IMR-90 (cell line): Measurements from ENCODE around the gene FST. TPM values are rescaled to one million over a fixed set of nuclear protein-coding genes. Genes with fewer than 3 reads are reported as not detected.

Experiments used
- ATAC-seq: fragments of 200-7000 bp; cut with Tn5 transposase; 2 replicates; pipeline ENCODE4 v1.9.1; 2020; ENCODE audit warnings: low read depth, mild to moderate bottlenecking, moderate library complexity
- Bru-seq: library from RNA; stranded (reverse); fragments of 400-500 nt; gene quantifications from one replicate; lab custom pipeline; 2021; lab: Mats Ljungman, UMichigan
- BruChase-seq, 2 experiments: library from RNA; stranded (reverse); fragments of 400-500 nt; gene quantifications; one replicate each; lab custom pipeline; 2021; lab: Mats Ljungman, UMichigan
- BruUV-seq: library from RNA; stranded (reverse); fragments of 400-500 nt; replicated peaks from 2 replicates; lab custom pipeline; 2021; lab: Mats Ljungman, UMichigan
- CTCF ChIA-PET: fragments of 300-600 bp; formaldehyde crosslinking; extraction: SDS; loops from one replicate; lab custom pipeline; 2021; ENCODE audit warnings: antibody characterized with exemption; lab: Yijun Ruan, JAX
- POLR2A ChIA-PET: fragments of 300-600 bp; sonication (Branson Sonifier 250); formaldehyde crosslinking; loops from one replicate; lab custom pipeline; 2022; ENCODE audit warnings: antibody characterized with exemption; ENCODE audit not compliant: unreplicated experiment; lab: Charles Lee
- DNase-seq: peaks from one replicate; pipeline ENCODE4 v3.0.0; 2013
- H2AFZ ChIP-seq: replicated peaks from 2 replicates; pipeline ENCODE3; 2013; ENCODE audit warnings: low read length, mild to moderate bottlenecking; ENCODE audit not compliant: poor library complexity
- H2AK5ac ChIP-seq: 2 replicates; pipeline ENCODE4 v1.6.1; 2013; ENCODE audit warnings: low read depth, low read length, inconsistent platforms
- H2AK9ac ChIP-seq: replicated peaks from 2 replicates; pipeline ENCODE3; 2013; ENCODE audit warnings: mild to moderate bottlenecking, low read depth, low read length, moderate library complexity; ENCODE audit not compliant: poor library complexity
- H2BK120ac ChIP-seq: 2 replicates; pipeline ENCODE4 v1.6.1; 2013; ENCODE audit warnings: low read depth, low read length, inconsistent platforms
- H2BK15ac ChIP-seq: 3 replicates; pipeline ENCODE4 v1.6.1; 2013; ENCODE audit warnings: low read depth, low read length, inconsistent platforms
- H2BK20ac ChIP-seq: 2 replicates; pipeline ENCODE4 v1.6.1; 2013; ENCODE audit warnings: low read depth, mild to moderate bottlenecking, inconsistent platforms, low read length, moderate library complexity
- H2BK5ac ChIP-seq: 2 replicates; pipeline ENCODE4 v1.6.1; 2013; ENCODE audit warnings: mild to moderate bottlenecking, low read depth, low read length, inconsistent platforms; ENCODE audit not compliant: poor library complexity, severe bottlenecking
- H3K14ac ChIP-seq: replicated peaks from 2 replicates; pipeline ENCODE4 v1.6.1; 2013; ENCODE audit warnings: low read depth, low read length, inconsistent platforms
- H3K18ac ChIP-seq: 2 replicates; pipeline ENCODE4 v1.6.1; 2013; ENCODE audit warnings: low read depth, low read length, control low read depth
- H3K23ac ChIP-seq: 2 replicates; pipeline ENCODE4 v1.6.1; 2013; ENCODE audit warnings: low read depth, low read length, inconsistent platforms
- H3K27ac ChIP-seq: 2 replicates; pipeline ENCODE4 v1.5.1; 2013; ENCODE audit warnings: mild to moderate bottlenecking, control low read depth, low read length; ENCODE audit not compliant: insufficient read depth
- H3K27me3 ChIP-seq: 2 replicates; pipeline ENCODE4 v1.6.1; 2013; ENCODE audit warnings: low read length; ENCODE audit not compliant: control insufficient read depth, insufficient read depth
- H3K36me3 ChIP-seq: 2 replicates; pipeline ENCODE4 v1.6.1; 2013; ENCODE audit warnings: low read length, mixed read lengths; ENCODE audit not compliant: control insufficient read depth, insufficient read depth
- H3K4ac ChIP-seq: 2 replicates; pipeline ENCODE4 v1.6.1; 2013; ENCODE audit warnings: low read depth, low read length, inconsistent platforms
- H3K4me1 ChIP-seq: 2 replicates; pipeline ENCODE4 v1.6.1; 2013; ENCODE audit warnings: low read length, mixed read lengths; ENCODE audit not compliant: control insufficient read depth, insufficient read depth
- H3K4me2 ChIP-seq: 2 replicates; pipeline ENCODE4 v1.6.1; 2013; ENCODE audit warnings: low read depth, mild to moderate bottlenecking, control low read depth, low read length, moderate library complexity
- H3K4me3 ChIP-seq: 2 replicates; pipeline ENCODE4 v1.5.1; 2013; ENCODE audit warnings: low read depth, mild to moderate bottlenecking, control low read depth, low read length, moderate library complexity; ENCODE audit not compliant: insufficient read depth
- H3K56ac ChIP-seq: 2 replicates; pipeline ENCODE4 v1.6.1; 2013; ENCODE audit warnings: low read length, inconsistent platforms; ENCODE audit not compliant: insufficient read depth; ENCODE audit errors: extremely low read depth
- H3K79me1 ChIP-seq, 2 experiments: 2 replicates each; pipeline ENCODE4 v1.6.1; 2013; ENCODE audit warnings: low read length in 2 of 2, inconsistent platforms in 1 of 2, low read depth in 1 of 2
- H3K9ac ChIP-seq: 2 replicates; pipeline ENCODE4 v1.6.1; 2013; ENCODE audit warnings: low read depth, low read length, control low read depth
- H3K9me1 ChIP-seq: 2 replicates; pipeline ENCODE4 v1.6.1; 2013; ENCODE audit warnings: low read length, inconsistent platforms; ENCODE audit not compliant: insufficient read depth
- H3K9me3 ChIP-seq: 2 replicates; pipeline ENCODE4 v1.6.1; 2013; ENCODE audit warnings: low read length; ENCODE audit not compliant: control insufficient read depth, insufficient read depth
- H4K20me1 ChIP-seq: 2 replicates; pipeline ENCODE4 v1.6.1; 2013; ENCODE audit warnings: low read length, inconsistent platforms; ENCODE audit not compliant: insufficient read depth
- H4K5ac ChIP-seq: 2 replicates; pipeline ENCODE4 v1.6.1; 2013; ENCODE audit warnings: mild to moderate bottlenecking, low read depth, low read length, control low read depth
- H4K8ac ChIP-seq, 2 experiments: 2 replicates each; pipeline ENCODE4 v1.6.1; 2013; ENCODE audit warnings: low read depth in 2 of 2, low read length in 2 of 2, control low read depth in 1 of 2, inconsistent platforms in 1 of 2
- H4K91ac ChIP-seq: 2 replicates; pipeline ENCODE4 v1.6.1; 2013; ENCODE audit warnings: low read depth, low read length, inconsistent platforms; ENCODE audit not compliant: insufficient read depth
- MAFK ChIP-seq: IDR thresholded peaks from 2 replicates; pipeline ENCODE4 v1.6.1; 2012; ENCODE audit warnings: low read depth, low read length, improper control_type of control experiment
- MAZ ChIP-seq: IDR thresholded peaks from 2 replicates; pipeline ENCODE4 v1.6.1; 2012; ENCODE audit warnings: low read depth, mild to moderate bottlenecking, low read length, improper control_type of control experiment, moderate library complexity, borderline replicate concordance
- MXI1 ChIP-seq: IDR thresholded peaks from 2 replicates; pipeline ENCODE4 v1.6.1; 2012; ENCODE audit warnings: low read depth, mild to moderate bottlenecking, low read length, moderate library complexity, borderline replicate concordance
- NFE2L2 ChIP-seq: fragments of 150-350 bp; IDR thresholded peaks from 2 replicates; pipeline ENCODE4 v1.6.1; 2016; ENCODE audit warnings: low read depth, mild to moderate bottlenecking, low read length
- POLR2A ChIP-seq: IDR thresholded peaks from 2 replicates; pipeline ENCODE4 v1.6.1; 2012; ENCODE audit warnings: mild to moderate bottlenecking, low read depth, low read length
- RAD21 ChIP-seq: IDR thresholded peaks from 2 replicates; pipeline ENCODE4 v1.6.1; 2012; ENCODE audit warnings: low read length, improper control_type of control experiment
- RCOR1 ChIP-seq: IDR thresholded peaks from 2 replicates; pipeline ENCODE4 v1.6.1; 2012; ENCODE audit warnings: mild to moderate bottlenecking, low read length, improper control_type of control experiment; ENCODE audit not compliant: insufficient replicate concordance
- RFX5 ChIP-seq: IDR thresholded peaks from 2 replicates; pipeline ENCODE4 v1.8.0; 2012; ENCODE audit warnings: low read depth, mild to moderate bottlenecking, low read length, moderate library complexity
- SMC3 ChIP-seq: fragments of 150-350 bp; IDR thresholded peaks from 2 replicates; pipeline ENCODE4 v1.6.1; 2016; ENCODE audit warnings: low read depth, mild to moderate bottlenecking, antibody characterized with exemption, low read length, moderate library complexity
- WGBS, 2 experiments: methylation state at CpG; one replicate each; pipeline versions ENCODE4 v1.1.5 to v1.1.7; 2013; ENCODE audit warnings: missing lambda C conversion rate in 2 of 2; ENCODE audit not compliant: insufficient read length in 1 of 2; ENCODE audit errors: extremely low coverage in 2 of 2; 5-methylcytosine and 5-hydroxymethylcytosine counted together
- dilution Hi-C: fragments of 300-500 bp; cut with HindIII; formaldehyde crosslinking; loops from one replicate; pipeline ENCODE4 v1.14.3; 2018; ENCODE audit warnings: low sequenced_read_pairs; ENCODE audit not compliant: unreplicated experiment
- in situ Hi-C: fragments of 300-500 bp; cut with MboI; formaldehyde crosslinking; loops from 3 replicates; pipeline ENCODE4 v1.14.3; 2019; ENCODE audit warnings: low sequenced_read_pairs, inconsistent platforms, mixed read lengths
- intact Hi-C: fragments of 100-400 bp; cut with micrococcal nuclease; formaldehyde crosslinking; loops from 2 replicates; pipeline ENCODE4 v1.10.0; 2022
- long read RNA-seq: library from polyadenylated mRNA; unstranded; transcript quantifications from one replicate; pipeline ENCODE4 v2.0.0, GENCODE V29; 2021; ENCODE audit not compliant: unreplicated experiment
- polyA plus RNA-seq, 3 experiments: library from polyadenylated mRNA; depleted of rRNA; stranded (reverse); fragments of >200 nt; gene quantifications; 2 replicates each; pipeline ENCODE4 v1.2.3, GENCODE V29; 2012; ENCODE audit warnings: low replicate concordance in 1 of 3
- total RNA-seq: library from RNA; depleted of rRNA; stranded (reverse); fragments of >200 nt; gene quantifications from 2 replicates; pipeline ENCODE4 v1.2.3, GENCODE V29; 2012; rRNA removed
- TF ChIP-seq, protein P1 (sequence below): fragments of 150-350 bp; IDR thresholded peaks from 2 replicates; pipeline ENCODE4 v1.6.1; 2017; ENCODE audit warnings: mild to moderate bottlenecking, antibody characterized with exemption, low read length, low read depth
- TF ChIP-seq, protein P2 (sequence below): fragments of 150-350 bp; IDR thresholded peaks from 2 replicates; pipeline ENCODE4 v1.6.1; 2016; ENCODE audit warnings: low read depth, mild to moderate bottlenecking, low read length, moderate library complexity, borderline replicate concordance

FST gene, protein sequence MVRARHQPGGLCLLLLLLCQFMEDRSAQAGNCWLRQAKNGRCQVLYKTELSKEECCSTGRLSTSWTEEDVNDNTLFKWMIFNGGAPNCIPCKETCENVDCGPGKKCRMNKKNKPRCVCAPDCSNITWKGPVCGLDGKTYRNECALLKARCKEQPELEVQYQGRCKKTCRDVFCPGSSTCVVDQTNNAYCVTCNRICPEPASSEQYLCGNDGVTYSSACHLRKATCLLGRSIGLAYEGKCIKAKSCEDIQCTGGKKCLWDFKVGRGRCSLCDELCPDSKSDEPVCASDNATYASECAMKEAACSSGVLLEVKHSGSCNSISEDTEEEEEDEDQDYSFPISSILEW
- total RNA-seq, result 141 and 187 TPM in 2 replicates
- polyA plus RNA-seq (2012; rRNA removed), result 195 and 238 TPM in 2 replicates
- 61.8 and 174 TPM in 2 replicates for polyA plus RNA-seq (2012; cell fraction: cytosol; rRNA removed)
- polyA plus RNA-seq (2012; cell fraction: nucleus; rRNA removed; ENCODE audit: low replicate concordance), result 146 and 220 TPM in 2 replicates
- percentile 100 among the genes with signal in this experiment for Bru-seq, nascent RNA
- BruChase-seq, experiment 1, labeled RNA remaining after a 6-hour chase, result percentile 99 among the genes with signal in this experiment
- percentile 100 among the genes with signal in this experiment for BruChase-seq, experiment 2, labeled RNA remaining after a 2-hour chase
- long read RNA-seq, transcript FST-201 (6 exons, 2,519 nt), result major isoform, 624 of 961 reads
- long read RNA-seq, transcript FST-202 (6 exons, 2,538 nt), result minor isoform, 68 of 961 reads
- long read RNA-seq, partial matches to known transcripts, result 52 of 961 reads
- long read RNA-seq, other reads (novel, unspliced or antisense), result 215 of 961 reads

DNA sequence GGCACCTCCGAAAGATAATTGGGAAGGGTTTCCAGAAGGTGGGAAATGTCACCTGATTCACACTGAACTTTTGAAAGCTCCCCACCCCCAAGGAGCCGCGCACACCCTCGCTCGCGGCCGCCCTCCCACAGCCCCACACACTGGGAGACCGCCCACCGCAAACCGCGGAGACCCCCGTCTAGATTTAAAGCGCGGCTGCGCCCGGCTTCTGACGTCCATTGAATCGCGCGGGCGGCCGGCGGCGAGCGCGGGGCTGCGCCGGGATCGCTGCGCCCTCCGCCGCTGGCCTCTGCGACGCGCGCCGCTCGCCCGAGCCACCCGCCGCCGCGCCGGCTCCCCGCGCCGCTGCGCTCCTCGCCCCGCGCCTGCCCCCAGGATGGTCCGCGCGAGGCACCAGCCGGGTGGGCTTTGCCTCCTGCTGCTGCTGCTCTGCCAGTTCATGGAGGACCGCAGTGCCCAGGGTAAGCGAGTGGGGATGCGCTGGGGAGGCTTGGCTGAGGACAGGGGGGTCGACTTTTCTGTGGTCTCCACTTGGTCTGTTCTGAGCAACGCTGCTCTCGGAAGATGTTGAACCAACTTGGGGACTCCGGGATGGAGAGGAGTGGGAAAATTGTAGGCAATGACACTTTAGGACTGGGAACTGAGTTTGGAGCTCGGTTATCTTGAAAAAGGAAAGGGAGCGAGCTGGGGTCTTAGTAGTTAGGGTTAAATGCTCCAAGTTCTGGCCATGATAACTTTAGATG, at the start of gene FST:
Gene FST, plus strand, starts transcription at position 214 of the 743 bp plus-strand sequence. Its CDS starts 163 bp downstream, at position 377.
- H4K8ac ChIP-seq, result peak within 1 kb of the TSS; percentile 71 to 88
- DNase-seq (peak; percentile 36), ATAC-seq (peak; percentile 30)
- H2BK20ac ChIP-seq, result peak within 1 kb of the TSS; percentile 83
- peaks cover 11% of the 10 kb centered on the region for H3K9me1 ChIP-seq
- peak within 1 kb of the TSS; percentile 84 for H2AK9ac ChIP-seq
- H3K14ac ChIP-seq, result peak within 1 kb of the TSS; percentile 96
- no TSS peak for BruUV-seq
- CTCF ChIA-PET, result interaction anchor here (0.6 to 0.7 kb wide), 2 partner anchors 390 to 986 kb away, joined by 3 read pairs; no protein-coding TSS in a partner anchor
- H3K4me1 ChIP-seq, result peaks cover 15% of the 10 kb centered on the region
- H3K9me3 ChIP-seq, result no peaks in the 10 kb centered on the region
- H3K4me3 ChIP-seq, result peak within 1 kb of the TSS; percentile 100
- H3K18ac ChIP-seq, result peak within 1 kb of the TSS; percentile 98
- intact Hi-C loops, result loop anchor here (1.0 to 10.0 kb wide), 5 partner anchors 397 to 738 kb away; no protein-coding TSS in a partner anchor
- 1% methylated on average over 46 of the region's 64 CpGs; no CpG with 5 or more reads in 1 of the 2 experiments for WGBS, 2 experiments
- in situ Hi-C loops, result loop anchor here (5.0 kb wide), 1 partner anchor 747 kb away; no protein-coding TSS in a partner anchor
- peaks cover 20% of the 10 kb centered on the region for H3K36me3 ChIP-seq
- H3K79me1 ChIP-seq, result peaks cover 14 to 39% of the 10 kb centered on the region in 2 experiments
- peak within 1 kb of the TSS; percentile 81 for H4K5ac ChIP-seq
- H2BK120ac ChIP-seq, result peak within 1 kb of the TSS; percentile 93
- H3K4ac ChIP-seq, result peak within 1 kb of the TSS; percentile 97
- peak within 1 kb of the TSS; percentile 98 for H3K23ac ChIP-seq
- peak within 1 kb of the TSS; percentile 85 for H3K4me2 ChIP-seq
- H2BK5ac ChIP-seq, result peak within 1 kb of the TSS; percentile 98
- H3K56ac ChIP-seq, result peak within 1 kb of the TSS; percentile 98
- H2AK5ac ChIP-seq, result peak within 1 kb of the TSS; percentile 74; the same call in 1 of the 2 replicates
- H3K27me3 ChIP-seq, result no peaks in the 10 kb centered on the region
- H3K27ac ChIP-seq, result peak within 1 kb of the TSS; percentile 99
- H4K91ac ChIP-seq, result peak within 1 kb of the TSS; percentile 94
- H2AFZ ChIP-seq, result peak within 1 kb of the TSS; percentile 90
- peak within 1 kb of the TSS; percentile 100 for H3K9ac ChIP-seq
- POLR2A ChIA-PET, result interaction anchor here (0.6 to 1.4 kb wide), 4 partner anchors 51 to 731 kb away, joined by 4 to 23 read pairs (median 7); no protein-coding TSS in a partner anchor
- dilution Hi-C loops, result no loop called here
- peaks cover 13% of the 10 kb centered on the region; the same call in 1 of the 2 replicates for H4K20me1 ChIP-seq
- peak within 1 kb of the TSS; percentile 82; the same call in 2 of the 3 replicates for H2BK15ac ChIP-seq
- no peak for TF ChIP-seq MAZ
- TF ChIP-seq RAD21, result 0 out of 2 replicates have a peak, but pooled peaks have one; percentile 11
- TF ChIP-seq, protein P1, sequence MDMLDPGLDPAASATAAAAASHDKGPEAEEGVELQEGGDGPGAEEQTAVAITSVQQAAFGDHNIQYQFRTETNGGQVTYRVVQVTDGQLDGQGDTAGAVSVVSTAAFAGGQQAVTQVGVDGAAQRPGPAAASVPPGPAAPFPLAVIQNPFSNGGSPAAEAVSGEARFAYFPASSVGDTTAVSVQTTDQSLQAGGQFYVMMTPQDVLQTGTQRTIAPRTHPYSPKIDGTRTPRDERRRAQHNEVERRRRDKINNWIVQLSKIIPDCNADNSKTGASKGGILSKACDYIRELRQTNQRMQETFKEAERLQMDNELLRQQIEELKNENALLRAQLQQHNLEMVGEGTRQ, result no peak
- no peak for TF ChIP-seq MAFK
- no peak for TF ChIP-seq SMC3
- no peak for TF ChIP-seq RFX5
- no peak for TF ChIP-seq RCOR1
- TF ChIP-seq POLR2A, result peak; percentile 60
- TF ChIP-seq, protein P2, sequence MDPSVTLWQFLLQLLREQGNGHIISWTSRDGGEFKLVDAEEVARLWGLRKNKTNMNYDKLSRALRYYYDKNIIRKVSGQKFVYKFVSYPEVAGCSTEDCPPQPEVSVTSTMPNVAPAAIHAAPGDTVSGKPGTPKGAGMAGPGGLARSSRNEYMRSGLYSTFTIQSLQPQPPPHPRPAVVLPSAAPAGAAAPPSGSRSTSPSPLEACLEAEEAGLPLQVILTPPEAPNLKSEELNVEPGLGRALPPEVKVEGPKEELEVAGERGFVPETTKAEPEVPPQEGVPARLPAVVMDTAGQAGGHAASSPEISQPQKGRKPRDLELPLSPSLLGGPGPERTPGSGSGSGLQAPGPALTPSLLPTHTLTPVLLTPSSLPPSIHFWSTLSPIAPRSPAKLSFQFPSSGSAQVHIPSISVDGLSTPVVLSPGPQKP, result no peak
- no peak for TF ChIP-seq MXI1
- no peak for TF ChIP-seq NFE2L2
